HG03280 (cell line): Measurements from ENCODE around the gene SPATA18.
"Not testable (repeated sequence)": the region's sequence is repeated elsewhere in the genome, so short reads cannot be mapped to it uniquely, and the experiment has no call there.

Source experiments
- ATAC-seq: cut with Tn5 transposase; IDR thresholded peaks from one replicate; pipeline ENCODE4 v1.9.1; 2021; ENCODE audit warnings: mild to moderate bottlenecking, moderate library complexity; ENCODE audit not compliant: unreplicated experiment

Gene SPATA18

GRCh38 chr4:52051615-52052474 is 741 bp downstream of the SPATA18 start:
- peak; percentile 62 for ATAC-seq

- peak; percentile 49 for ATAC-seq
Measured at GRCh38 chr4:52052475-52052780, 1.3 kb downstream of the SPATA18 start.

- no peak for ATAC-seq
Measured at GRCh38 chr4:52054254-52054653, 3.1 kb downstream of the SPATA18 start.

- no peak for ATAC-seq
Measured at GRCh38 chr4:52057196-52057595, 6.1 kb downstream of the SPATA18 start.

- no peak for ATAC-seq
Measured at GRCh38 chr4:52058275-52058674, 7.2 kb downstream of the SPATA18 start.

- no peak for ATAC-seq
Measured at GRCh38 chr4:52059372-52059771, 8.3 kb downstream of the SPATA18 start.

GRCh38 chr4:52069571-52069970 is 18.5 kb downstream of the SPATA18 start:
- no peak for ATAC-seq

GRCh38 chr4:52071791-52072546 is 20.9 kb downstream of the SPATA18 start:
- no peak for ATAC-seq

GRCh38 chr4:52076731-52077130 is 25.6 kb downstream of the SPATA18 start:
- no peak for ATAC-seq

- ATAC-seq: no peak
Measured at GRCh38 chr4:52079659-52080058, 28.6 kb downstream of the SPATA18 start.

GRCh38 chr4:52081216-52081615 is 30.1 kb downstream of the SPATA18 start:
- ATAC-seq: no peak

GRCh38 chr4:52086425-52086824 is 35.3 kb downstream of the SPATA18 start:
- not testable (repeated sequence) for ATAC-seq

- no peak for ATAC-seq
Measured at GRCh38 chr4:52091801-52092200, 40.7 kb downstream of the SPATA18 start.

- no peak for ATAC-seq
Measured at GRCh38 chr4:52093466-52093865, 42.4 kb downstream of the SPATA18 start.

- no peak for ATAC-seq
Measured at GRCh38 chr4:52094376-52095145, 43.5 kb downstream of the SPATA18 start.

- ATAC-seq: no peak
Measured at GRCh38 chr4:52095374-52095773, 44.3 kb downstream of the SPATA18 start.

- no peak for ATAC-seq
Measured at GRCh38 chr4:52096048-52096447, 44.9 kb downstream of the SPATA18 start.

GRCh38 chr4:52098618-52099017 is 47.5 kb downstream of the SPATA18 start:
- ATAC-seq: no peak

- ATAC-seq: no peak
Measured at GRCh38 chr4:52099860-52100461, 48.9 kb downstream of the SPATA18 start.

GRCh38 chr4:52102587-52102986 is 51.5 kb downstream of the SPATA18 start:
- ATAC-seq: no peak

GRCh38 chr4:52103319-52103718 is 52.2 kb downstream of the SPATA18 start:
- ATAC-seq: no peak
